ENCODE measurements around the gene CMYA5.
"Not testable (repeated sequence)": the region's sequence is repeated elsewhere in the genome, so short reads cannot be mapped to it uniquely, and the experiment has no call there.

Gene CMYA5

GRCh38 chr5:79702606-79703380 lies 13.2 kb downstream of the CMYA5 start:
- no peaks in the 10 kb centered on the region for H3K27me3 ChIP-seq (ENCODE audit: control insufficient read depth in 1 of 2, insufficient read depth in 2 of 2, low read length in 2 of 2)
- H3K4me3 ChIP-seq (ENCODE audit: low read length in 2 of 2) = no peak overlapping the region
- no peak overlapping the region for H3K9ac ChIP-seq (ENCODE audit: low read length in 2 of 2)
- H3K9me3 ChIP-seq (ENCODE audit: control insufficient read depth in 2 of 2, low read length in 2 of 2) = no peaks in the 10 kb centered on the region
- no peak overlapping the region for H3K27ac ChIP-seq (ENCODE audit: low read length)
- H3K36me3 ChIP-seq (ENCODE audit: control insufficient read depth in 2 of 2, insufficient read depth in 2 of 2, low read length in 2 of 2) = no peaks in the 10 kb centered on the region
- H3K4me1 ChIP-seq (ENCODE audit: control insufficient read depth, insufficient read depth, low read length) = no peaks in the 10 kb centered on the region

GRCh38 chr5:79703381-79703645 lies 13.7 kb downstream of the CMYA5 start:
- Histone ChIP-seq H3K27me3 (ENCODE audit: control insufficient read depth in 1 of 2, insufficient read depth in 2 of 2, low read length in 2 of 2) (no peaks in the 10 kb centered on the region), H3K9me3 (ENCODE audit: control insufficient read depth in 2 of 2, low read length in 2 of 2) (no peaks in the 10 kb centered on the region), H3K9ac (ENCODE audit: low read length in 2 of 2) (no peak overlapping the region), H3K4me1 (ENCODE audit: control insufficient read depth, insufficient read depth, low read length) (no peaks in the 10 kb centered on the region), H3K4me3 (ENCODE audit: low read length in 2 of 2) (no peak overlapping the region), H3K27ac (ENCODE audit: low read length) (no peak overlapping the region), H3K36me3 (ENCODE audit: control insufficient read depth in 2 of 2, insufficient read depth in 2 of 2, low read length in 2 of 2) (no peaks in the 10 kb centered on the region)

DNA sequence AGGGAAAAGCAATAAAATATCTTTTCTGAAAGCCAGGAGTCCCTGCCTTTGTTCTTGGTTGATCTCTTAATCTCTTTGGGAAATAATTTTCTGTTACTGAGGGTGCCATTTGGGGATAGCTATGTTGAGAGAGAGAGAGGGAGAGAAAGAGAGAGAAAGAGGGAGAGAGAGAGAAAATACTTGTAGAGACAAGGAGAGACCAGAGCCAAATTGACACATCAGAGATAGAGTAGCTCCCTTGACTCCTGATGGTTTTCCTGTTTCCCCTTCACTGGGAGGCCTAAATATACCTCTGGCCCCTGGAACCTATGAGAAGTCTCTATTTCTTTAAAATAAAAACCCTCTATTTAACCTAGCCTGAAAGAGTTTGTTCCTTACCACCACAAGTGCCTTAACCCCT lies 14.9 kb downstream of the CMYA5 start:
- Histone ChIP-seq H3K36me3 (ENCODE audit: control insufficient read depth in 2 of 2, insufficient read depth in 2 of 2, low read length in 2 of 2) (no peaks in the 10 kb centered on the region), H3K4me3 (ENCODE audit: low read length in 2 of 2) (no peak overlapping the region), H3K27me3 (ENCODE audit: control insufficient read depth in 1 of 2, insufficient read depth in 2 of 2, low read length in 2 of 2) (no peaks in the 10 kb centered on the region), H3K9ac (ENCODE audit: low read length in 2 of 2) (no peak overlapping the region), H3K27ac (ENCODE audit: low read length) (no peak overlapping the region), H3K9me3 (ENCODE audit: control insufficient read depth in 2 of 2, low read length in 2 of 2) (no peaks in the 10 kb centered on the region), H3K4me1 (ENCODE audit: control insufficient read depth, insufficient read depth, low read length) (no peaks in the 10 kb centered on the region)

GRCh38 chr5:79705632-79706031 lies 16.0 kb downstream of the CMYA5 start:
- no peaks in the 10 kb centered on the region for H3K4me1 ChIP-seq (ENCODE audit: control insufficient read depth, insufficient read depth, low read length)
- no peaks in the 10 kb centered on the region for H3K9me3 ChIP-seq (ENCODE audit: control insufficient read depth in 2 of 2, low read length in 2 of 2)
- no peaks in the 10 kb centered on the region for H3K27me3 ChIP-seq (ENCODE audit: control insufficient read depth in 1 of 2, insufficient read depth in 2 of 2, low read length in 2 of 2)
- H3K36me3 ChIP-seq (ENCODE audit: control insufficient read depth in 2 of 2, insufficient read depth in 2 of 2, low read length in 2 of 2) = no peaks in the 10 kb centered on the region
- no peak overlapping the region for H3K9ac ChIP-seq (ENCODE audit: low read length in 2 of 2)
- H3K27ac ChIP-seq (ENCODE audit: low read length) = no peak overlapping the region
- H3K4me3 ChIP-seq (ENCODE audit: low read length in 2 of 2) = no peak overlapping the region

DNA sequence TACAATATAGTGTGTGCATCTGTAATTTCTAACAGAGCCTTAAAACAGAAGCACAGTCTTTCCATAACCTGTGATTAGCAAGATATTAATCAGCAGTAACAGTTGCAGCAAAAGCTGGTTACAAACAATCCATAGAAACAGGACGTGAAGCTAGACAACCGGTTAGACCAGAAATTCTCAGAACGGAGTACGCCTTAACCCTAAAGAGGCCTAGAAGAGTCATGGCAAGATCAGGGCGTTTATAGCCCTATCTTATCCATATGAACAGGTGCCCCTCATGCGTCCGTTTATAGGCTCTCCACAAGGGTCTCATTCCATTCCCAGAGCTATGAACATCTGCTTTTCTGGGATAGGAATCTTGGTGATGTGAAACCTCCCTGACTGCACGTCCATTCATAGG lies 16.7 kb downstream of the CMYA5 start:
- not testable (repeated sequence) for H3K27ac ChIP-seq (ENCODE audit: low read length); H3K27me3 ChIP-seq (ENCODE audit: control insufficient read depth in 1 of 2, insufficient read depth in 2 of 2, low read length in 2 of 2); H3K9ac ChIP-seq (ENCODE audit: low read length in 2 of 2); H3K36me3 ChIP-seq (ENCODE audit: control insufficient read depth in 2 of 2, insufficient read depth in 2 of 2, low read length in 2 of 2); H3K4me1 ChIP-seq (ENCODE audit: control insufficient read depth, insufficient read depth, low read length); H3K4me3 ChIP-seq (ENCODE audit: low read length in 2 of 2); H3K9me3 ChIP-seq (ENCODE audit: control insufficient read depth in 2 of 2, low read length in 2 of 2)

DNA sequence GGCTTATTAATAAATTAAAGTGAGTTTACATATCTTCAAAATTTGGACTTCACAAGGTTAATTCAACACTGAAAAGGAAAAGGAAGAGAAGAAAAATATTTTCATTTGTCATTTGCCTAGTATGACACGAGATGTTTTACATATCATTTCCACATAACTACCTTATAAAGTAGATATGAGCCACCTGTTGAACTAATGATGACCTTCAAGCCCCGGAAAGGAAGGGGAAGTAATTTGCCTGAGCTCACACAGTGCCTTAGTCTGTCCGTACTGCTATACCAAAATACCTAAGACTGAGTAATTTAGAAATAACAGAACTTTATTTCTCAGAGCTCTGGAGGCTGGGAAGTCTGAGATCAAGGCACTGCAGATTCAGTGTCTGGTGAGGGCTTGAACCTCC lies 17.9 kb downstream of the CMYA5 start:
- H3K27ac ChIP-seq (ENCODE audit: low read length) = no peak overlapping the region
- no peaks in the 10 kb centered on the region for H3K4me1 ChIP-seq (ENCODE audit: control insufficient read depth, insufficient read depth, low read length)
- no peak overlapping the region for H3K9ac ChIP-seq (ENCODE audit: low read length in 2 of 2)
- H3K9me3 ChIP-seq (ENCODE audit: control insufficient read depth in 2 of 2, low read length in 2 of 2) = no peaks in the 10 kb centered on the region
- no peaks in the 10 kb centered on the region for H3K36me3 ChIP-seq (ENCODE audit: control insufficient read depth in 2 of 2, insufficient read depth in 2 of 2, low read length in 2 of 2)
- no peak overlapping the region for H3K4me3 ChIP-seq (ENCODE audit: low read length in 2 of 2)
- H3K27me3 ChIP-seq (ENCODE audit: control insufficient read depth in 1 of 2, insufficient read depth in 2 of 2, low read length in 2 of 2) = no peaks in the 10 kb centered on the region

DNA sequence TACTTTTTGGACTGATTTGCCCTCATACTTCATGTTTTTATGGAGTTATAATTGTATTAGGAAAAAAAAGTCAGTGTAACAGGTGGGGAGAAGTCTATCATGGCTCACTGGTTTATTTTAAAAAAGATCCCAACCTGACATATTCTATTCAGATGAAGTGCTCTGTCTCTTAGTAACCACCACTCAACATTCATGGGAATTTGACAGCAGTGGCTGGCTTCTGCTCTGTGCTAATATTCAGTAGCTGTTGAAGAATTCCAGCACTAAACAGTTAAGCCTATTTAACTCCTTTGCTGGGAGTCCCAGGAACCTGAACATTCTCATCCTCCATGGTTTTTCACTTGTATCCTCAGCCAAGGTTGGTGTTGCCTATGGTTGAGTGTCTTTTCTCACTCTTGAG lies 23.1 kb downstream of the CMYA5 start:
- H3K9ac ChIP-seq (ENCODE audit: low read length in 2 of 2) = no peak overlapping the region
- no peaks in the 10 kb centered on the region for H3K36me3 ChIP-seq (ENCODE audit: control insufficient read depth in 2 of 2, insufficient read depth in 2 of 2, low read length in 2 of 2)
- no peak overlapping the region for H3K4me3 ChIP-seq (ENCODE audit: low read length in 2 of 2)
- H3K9me3 ChIP-seq (ENCODE audit: control insufficient read depth in 2 of 2, low read length in 2 of 2) = no peaks in the 10 kb centered on the region
- H3K4me1 ChIP-seq (ENCODE audit: control insufficient read depth, insufficient read depth, low read length) = no peaks in the 10 kb centered on the region
- H3K27me3 ChIP-seq (ENCODE audit: control insufficient read depth in 1 of 2, insufficient read depth in 2 of 2, low read length in 2 of 2) = no peaks in the 10 kb centered on the region
- no peak overlapping the region for H3K27ac ChIP-seq (ENCODE audit: low read length)

DNA sequence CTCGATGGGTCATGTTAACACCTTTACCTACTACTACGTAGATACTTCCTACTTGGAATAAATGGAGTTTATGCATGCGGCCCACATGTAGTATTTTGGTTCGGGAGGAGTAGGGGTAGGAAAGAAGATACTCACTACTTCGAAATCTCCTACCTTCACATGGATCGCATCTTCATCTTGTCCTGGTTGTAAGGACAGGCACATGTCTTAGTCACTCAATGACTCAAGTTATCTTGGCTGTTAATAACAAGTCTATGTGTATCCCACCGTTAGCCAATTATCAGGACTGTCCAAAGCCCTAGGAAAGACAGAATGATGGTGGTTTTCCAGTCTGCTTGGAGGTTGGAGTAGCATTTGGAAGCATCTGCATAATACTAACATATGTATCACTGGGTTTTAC lies 24.1 kb downstream of the CMYA5 start:
- Histone ChIP-seq H3K4me1 (ENCODE audit: control insufficient read depth, insufficient read depth, low read length) (no peaks in the 10 kb centered on the region), H3K9me3 (ENCODE audit: control insufficient read depth in 2 of 2, low read length in 2 of 2) (no peaks in the 10 kb centered on the region), H3K9ac (ENCODE audit: low read length in 2 of 2) (no peak overlapping the region), H3K27me3 (ENCODE audit: control insufficient read depth in 1 of 2, insufficient read depth in 2 of 2, low read length in 2 of 2) (no peaks in the 10 kb centered on the region), H3K36me3 (ENCODE audit: control insufficient read depth in 2 of 2, insufficient read depth in 2 of 2, low read length in 2 of 2) (no peaks in the 10 kb centered on the region), H3K27ac (ENCODE audit: low read length) (no peak overlapping the region), H3K4me3 (ENCODE audit: low read length in 2 of 2) (no peak overlapping the region)

DNA sequence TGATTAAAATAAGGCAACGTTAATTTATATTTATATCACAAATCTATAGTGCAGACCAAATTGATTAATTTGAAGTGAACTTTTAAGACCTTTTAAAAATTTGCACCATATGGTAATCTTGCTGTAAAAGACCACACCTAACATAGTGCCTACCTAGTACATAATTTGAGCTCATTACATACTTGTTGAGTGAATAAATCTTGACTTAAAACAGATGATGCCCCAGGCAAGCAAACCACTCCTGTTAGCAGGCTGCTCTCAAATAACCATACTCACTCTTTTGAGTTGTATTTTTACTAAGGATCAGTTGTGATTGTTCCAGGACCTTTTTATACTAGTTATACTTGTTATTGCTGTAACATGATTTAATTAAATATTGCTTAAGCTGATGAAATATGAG lies 27.2 kb downstream of the CMYA5 start:
- H3K27me3 ChIP-seq (ENCODE audit: control insufficient read depth in 1 of 2, insufficient read depth in 2 of 2, low read length in 2 of 2) = no peaks in the 10 kb centered on the region
- H3K27ac ChIP-seq (ENCODE audit: low read length) = no peak overlapping the region
- no peaks in the 10 kb centered on the region for H3K36me3 ChIP-seq (ENCODE audit: control insufficient read depth in 2 of 2, insufficient read depth in 2 of 2, low read length in 2 of 2)
- H3K9ac ChIP-seq (ENCODE audit: low read length in 2 of 2) = no peak overlapping the region
- no peak overlapping the region for H3K4me3 ChIP-seq (ENCODE audit: low read length in 2 of 2)
- no peaks in the 10 kb centered on the region for H3K4me1 ChIP-seq (ENCODE audit: control insufficient read depth, insufficient read depth, low read length)
- peaks cover 0 to 3% of the 10 kb centered on the region in 2 donors for H3K9me3 ChIP-seq (ENCODE audit: control insufficient read depth in 2 of 2, low read length in 2 of 2)

DNA sequence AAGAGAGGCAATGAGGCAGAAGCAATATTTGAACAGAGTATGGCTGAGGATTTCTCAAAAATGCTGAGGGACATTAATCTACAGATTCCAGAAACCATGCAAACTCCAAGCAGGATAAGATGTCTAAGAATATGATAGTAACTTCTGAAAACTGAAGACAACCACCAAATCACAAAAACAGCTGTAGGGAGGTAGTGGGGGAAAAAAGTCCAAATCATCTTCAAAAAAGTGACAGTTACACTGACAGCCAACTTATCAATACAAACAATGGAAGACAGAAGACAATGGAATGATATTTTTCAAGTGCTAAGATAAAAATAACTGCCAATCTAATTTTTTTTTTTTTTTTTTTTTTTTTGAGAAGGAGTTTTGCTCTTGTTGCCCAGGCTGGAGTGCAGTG lies 30.5 kb downstream of the CMYA5 start:
- Histone ChIP-seq H3K4me1 (ENCODE audit: control insufficient read depth, insufficient read depth, low read length) (no peaks in the 10 kb centered on the region), H3K36me3 (ENCODE audit: control insufficient read depth in 2 of 2, insufficient read depth in 2 of 2, low read length in 2 of 2) (no peaks in the 10 kb centered on the region), H3K27ac (ENCODE audit: low read length) (no peak overlapping the region), H3K4me3 (ENCODE audit: low read length in 2 of 2) (no peak overlapping the region), H3K27me3 (ENCODE audit: control insufficient read depth in 1 of 2, insufficient read depth in 2 of 2, low read length in 2 of 2) (no peaks in the 10 kb centered on the region), H3K9ac (ENCODE audit: low read length in 2 of 2) (no peak overlapping the region), H3K9me3 (ENCODE audit: control insufficient read depth in 2 of 2, low read length in 2 of 2) (peaks cover 0 to 3% of the 10 kb centered on the region in 2 donors)

DNA sequence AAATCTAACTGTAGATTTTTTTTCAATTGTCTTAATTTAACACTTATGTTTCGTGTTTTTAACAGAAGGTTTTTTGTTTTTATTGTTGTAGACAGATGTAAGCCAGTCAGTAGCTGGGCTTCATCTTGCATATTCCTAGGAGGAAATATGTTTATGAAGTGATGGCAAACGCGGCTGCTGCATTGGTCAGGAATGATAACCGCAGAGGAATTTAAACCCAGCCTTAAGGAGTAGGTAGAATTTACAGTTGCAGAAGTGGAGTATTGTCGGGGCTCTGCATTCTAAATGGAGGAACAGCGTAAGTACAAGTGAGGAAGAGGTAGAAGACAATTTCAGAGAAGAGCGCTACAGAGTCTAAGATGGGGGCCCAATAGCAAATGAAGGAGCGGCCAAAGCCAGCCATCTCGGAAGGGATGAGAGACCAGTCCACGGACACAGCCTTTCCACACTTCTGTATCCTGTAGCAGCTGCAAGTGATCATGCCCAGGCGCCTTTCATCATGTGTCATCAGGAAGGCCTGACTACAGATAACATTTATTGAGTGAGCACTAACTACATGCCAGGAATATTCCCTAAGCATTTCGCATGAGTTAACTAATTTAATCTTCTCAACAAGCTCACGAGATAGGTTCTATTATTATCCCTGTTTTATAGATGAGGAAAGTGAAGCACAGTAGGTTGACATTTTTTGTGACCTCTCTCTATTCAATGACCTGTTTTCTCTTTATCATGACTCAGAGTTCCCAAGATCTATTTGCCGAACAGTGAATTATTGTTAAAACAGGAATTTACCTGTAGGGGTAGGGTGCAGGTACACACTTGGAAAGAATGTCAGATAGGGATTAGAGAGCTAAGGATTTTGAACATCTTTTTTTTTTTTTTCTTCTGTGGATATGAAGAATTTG lies 38.1 kb downstream of the CMYA5 start:
- H3K9ac ChIP-seq (ENCODE audit: low read length in 2 of 2) = no peak overlapping the region
- H3K4me1 ChIP-seq (ENCODE audit: control insufficient read depth, insufficient read depth, low read length) = no peaks in the 10 kb centered on the region
- peaks cover 0 to 5% of the 10 kb centered on the region in 2 donors for H3K9me3 ChIP-seq (ENCODE audit: control insufficient read depth in 2 of 2, low read length in 2 of 2)
- H3K4me3 ChIP-seq (ENCODE audit: low read length in 2 of 2) = no peak overlapping the region
- no peaks in the 10 kb centered on the region for H3K27me3 ChIP-seq (ENCODE audit: control insufficient read depth in 1 of 2, insufficient read depth in 2 of 2, low read length in 2 of 2)
- H3K27ac ChIP-seq (ENCODE audit: low read length) = no peak overlapping the region
- H3K36me3 ChIP-seq (ENCODE audit: control insufficient read depth in 2 of 2, insufficient read depth in 2 of 2, low read length in 2 of 2) = peaks cover 0 to 3% of the 10 kb centered on the region in 2 donors

Data from stomach smooth muscle (tissue), 2 donors.